Activated CD4-positive, alpha-beta T cell treated with anti-CD3 and anti-CD28 coated beads for 36 hours (primary cell): ENCODE measurements around the gene FIG4. TPM values are rescaled to one million over a fixed set of nuclear protein-coding genes. Genes with fewer than 3 reads are reported as not detected.

ENCODE experiments used
- ATAC-seq: fragments of 200-7000 bp; cut with Tn5 transposase; one replicate; pipeline ENCODE4 v1.10.0; 2021; ENCODE audit warnings: mild to moderate bottlenecking, moderate library complexity
- CTCF ChIA-PET: fragments of 350-600 bp; sonication (Branson Sonifier 250); formaldehyde crosslinking; loops from one replicate; lab custom pipeline; 2021; ENCODE audit warnings: antibody characterized with exemption; lab: Charles Lee
- POLR2A ChIA-PET: fragments of 350-600 bp; sonication (Branson Sonifier 250); formaldehyde crosslinking; loops from one replicate; lab custom pipeline; 2021; ENCODE audit warnings: antibody characterized with exemption, inconsistent platforms; lab: Charles Lee
- DNase-seq: peaks from one replicate; pipeline ENCODE4 v3.0.0-alpha.2; 2020
- H3K27ac Mint-ChIP-seq: one replicate; pipeline ENCODE4 v1.8.0; 2021; ENCODE audit warnings: mixed read lengths
- H3K27me3 Mint-ChIP-seq: one replicate; pipeline ENCODE4 v1.8.0; 2021; ENCODE audit warnings: mixed read lengths
- H3K36me3 Mint-ChIP-seq: one replicate; pipeline ENCODE4 v1.8.0; 2021; ENCODE audit warnings: low read depth, mixed read lengths
- H3K4me1 Mint-ChIP-seq: one replicate; pipeline ENCODE4 v1.8.0; 2021; ENCODE audit warnings: mixed read lengths
- H3K4me3 Mint-ChIP-seq: one replicate; pipeline ENCODE4 v1.8.0; 2021; ENCODE audit warnings: mild to moderate bottlenecking, moderate library complexity, mixed read lengths
- H3K9me3 Mint-ChIP-seq: one replicate; pipeline ENCODE4 v1.8.0; 2021; ENCODE audit warnings: low read depth, mixed read lengths
- intact Hi-C, 2 experiments: fragments of 100-400 bp; cut with DNase I in 1 of 2; cut with micrococcal nuclease in 1 of 2; formaldehyde crosslinking; loops; one replicate each; pipeline versions ENCODE4 v1.14.2 to v1.15.1; 2022 to 2024; cut with DNase I, micrococcal nuclease
- total RNA-seq, 2 experiments: library from RNA; stranded (reverse); gene quantifications; one replicate each; pipeline ENCODE4 v1.2.3, GENCODE V29; 2021

Gene FIG4
- total RNA-seq, 2 experiments from 2014 or later: 14.4 to 17.5 TPM

DNA sequence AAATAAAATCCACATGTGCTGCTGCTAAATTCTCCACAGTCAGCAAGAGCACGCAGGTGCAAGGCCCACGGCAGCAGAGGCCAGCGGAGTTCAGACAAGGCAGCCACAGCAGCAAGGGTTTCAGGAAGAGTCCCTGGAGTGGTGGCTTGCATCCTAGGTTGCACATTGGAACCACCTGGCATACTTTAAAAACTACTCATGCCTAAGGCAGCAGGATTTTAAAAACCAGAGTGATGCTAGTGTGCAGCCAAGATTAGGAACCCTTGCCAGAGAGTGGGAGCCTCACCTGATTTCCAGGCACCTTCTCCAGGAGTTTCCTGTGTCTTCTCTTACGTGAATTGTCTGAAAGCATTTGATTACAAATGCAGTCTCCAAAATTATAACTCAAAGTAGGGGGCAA lies 183.0 kb downstream of the FIG4 start:
- ChIA-PET POLR2A (no interaction called here), CTCF (no interaction called here)
- intact Hi-C loops: no loop called here
- Mint-ChIP-seq H3K4me1 (no peaks in the 10 kb centered on the region), H3K27me3 (peaks cover 15% of the 10 kb centered on the region), H3K27ac (no peak overlapping the region), H3K36me3 (no peaks in the 10 kb centered on the region), H3K9me3 (no peaks in the 10 kb centered on the region), H3K4me3 (no peak overlapping the region)
- ATAC-seq (no peak), DNase-seq (no peak)

DNA sequence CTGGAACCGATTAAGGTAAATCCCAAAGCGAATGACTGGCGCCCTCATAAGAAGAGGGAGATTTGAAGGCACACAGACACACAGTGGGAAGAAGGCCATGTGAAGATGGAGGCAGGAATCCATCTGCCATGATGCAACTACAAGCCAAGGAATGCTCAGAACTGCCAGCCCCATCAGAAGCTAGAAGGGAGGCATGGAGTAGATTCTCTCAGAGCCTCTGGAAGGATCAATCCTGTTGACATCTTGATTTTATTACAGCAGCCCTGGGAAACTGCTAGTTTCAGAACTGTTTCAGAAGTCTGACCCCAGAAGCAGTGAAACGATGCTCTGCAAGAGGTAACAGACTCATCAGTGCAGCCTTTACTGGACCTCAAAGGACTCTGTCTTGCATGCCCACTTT lies 183.5 kb downstream of the FIG4 start:
- POLR2A ChIA-PET: no interaction called here
- Mint-ChIP-seq H3K4me3 (no peak overlapping the region), H3K27me3 (peaks cover 15% of the 10 kb centered on the region), H3K36me3 (no peaks in the 10 kb centered on the region), H3K27ac (no peak overlapping the region), H3K9me3 (no peaks in the 10 kb centered on the region), H3K4me1 (no peaks in the 10 kb centered on the region)
- no peak for DNase-seq
- no peak for ATAC-seq
- intact Hi-C loops: no loop called here
- CTCF ChIA-PET: interaction anchor here (0.7 kb wide), 1 partner anchor 1573 kb away, joined by 3 read pairs; no protein-coding TSS in a partner anchor

Other genes with a start within 250 kb of the FIG4 start
- 10 to 100 TPM; 25.1 to 26.3 TPM for gene MICAL1, start 235.5 kb upstream of the FIG4 start, total RNA-seq
- 10 to 100 TPM; 12.0 to 14.7 TPM for gene ZBTB24, start 208.1 kb upstream of the FIG4 start, total RNA-seq
- gene AK9, start 94 bp upstream of the FIG4 start, total RNA-seq: 1 to 10 TPM; 3.5 to 5.2 TPM